SIG-M5 treated with dmso at 0.1 percent for 504 hours (cell line): ENCODE measurements around the gene CELF2.
"Not testable (repeated sequence)": the region's sequence is repeated elsewhere in the genome, so short reads cannot be mapped to it uniquely, and the experiment has no call there.

ENCODE experiments used
- DNase-seq: peaks from one replicate; lab custom pipeline; 2025; ENCODE audit not compliant: unreplicated experiment; lab: John Stamatoyannopoulos, UW

CELF2 gene

DNA sequence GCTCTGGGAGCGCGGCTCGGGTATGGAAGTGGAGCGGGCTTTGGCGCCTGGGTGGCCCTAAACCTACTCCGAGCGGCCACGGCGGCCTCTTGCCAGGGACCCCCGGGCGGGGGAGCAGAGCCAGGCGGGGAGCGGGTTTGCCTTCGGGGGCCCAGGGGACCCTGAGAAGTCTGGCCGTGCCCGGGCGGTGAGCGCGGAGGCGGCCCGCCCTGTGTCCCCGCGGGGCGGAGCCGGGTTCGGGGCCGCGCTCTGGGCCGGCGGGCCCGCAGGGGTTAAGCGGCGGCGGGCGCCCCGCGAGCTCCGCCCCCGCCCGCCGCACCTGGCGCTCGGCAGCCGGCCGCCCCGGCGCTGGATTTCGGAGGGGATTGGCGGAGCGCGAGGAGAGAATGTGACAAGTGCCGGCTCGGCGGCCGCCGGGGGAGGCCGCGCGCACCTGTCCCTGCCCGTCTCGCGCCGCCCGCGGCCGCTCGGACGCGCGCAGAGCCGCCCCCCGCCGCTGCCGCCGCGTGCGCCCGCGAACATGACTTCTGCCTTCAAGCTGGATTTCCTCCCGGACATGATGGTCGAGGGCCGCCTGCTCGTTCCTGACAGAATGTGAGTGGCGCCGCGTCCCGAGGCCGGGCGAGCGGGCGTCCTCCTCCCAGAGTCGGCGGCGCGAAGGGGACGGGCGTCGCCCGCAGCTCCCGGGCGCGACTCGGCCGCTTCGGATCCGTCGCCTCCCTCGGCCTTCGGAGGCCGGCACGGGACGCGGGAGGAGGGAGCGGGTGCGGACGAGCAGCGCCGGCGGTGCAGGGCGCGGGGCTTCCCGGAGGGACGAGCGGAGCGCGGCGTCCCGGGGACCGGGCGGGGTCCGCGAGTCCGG is at the start of gene CELF2:
CELF2 (plus strand) TSS at position 303 of the 862 bp plus-strand sequence; CDS start at position 521, 218 bp downstream.
- DNase-seq, result no peak

DNA sequence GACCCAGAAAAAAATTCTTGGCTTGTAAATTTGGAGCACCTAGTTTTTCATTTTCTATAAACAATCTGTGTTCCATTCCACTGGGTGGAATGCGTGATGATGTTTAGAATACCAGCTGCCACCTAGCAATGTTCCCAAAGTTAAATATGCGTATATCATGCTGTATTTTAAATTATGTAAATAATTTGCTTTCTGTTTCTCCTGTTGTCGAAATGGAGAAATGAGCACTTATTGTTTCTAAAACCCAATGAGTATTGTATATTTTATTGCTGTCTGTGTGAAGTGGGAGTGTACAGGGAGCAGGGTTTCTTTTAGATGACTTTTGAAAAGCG is 49.4 kb upstream of the CELF2 start:
- DNase-seq, result no peak

DNA sequence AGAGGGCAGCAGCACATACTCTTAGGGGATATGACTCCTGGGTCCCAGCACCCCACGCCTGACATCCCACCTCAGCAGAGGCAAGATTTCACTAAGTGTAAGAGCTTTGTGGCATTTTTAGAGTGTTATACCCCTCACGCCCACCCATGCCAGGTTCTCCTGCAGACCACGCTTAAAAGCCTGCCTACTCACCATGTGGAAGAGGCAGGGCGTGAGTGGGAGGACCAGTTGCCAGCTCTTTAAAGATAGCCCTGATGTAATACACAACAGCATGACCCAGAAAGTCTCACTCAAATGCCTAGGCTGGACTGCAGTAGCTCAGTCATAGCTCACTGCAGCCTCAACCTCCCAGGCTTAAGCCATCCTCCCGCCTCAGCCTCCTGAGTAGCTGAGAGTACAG is 44.4 kb upstream of the CELF2 start:
- no peak for DNase-seq

DNA sequence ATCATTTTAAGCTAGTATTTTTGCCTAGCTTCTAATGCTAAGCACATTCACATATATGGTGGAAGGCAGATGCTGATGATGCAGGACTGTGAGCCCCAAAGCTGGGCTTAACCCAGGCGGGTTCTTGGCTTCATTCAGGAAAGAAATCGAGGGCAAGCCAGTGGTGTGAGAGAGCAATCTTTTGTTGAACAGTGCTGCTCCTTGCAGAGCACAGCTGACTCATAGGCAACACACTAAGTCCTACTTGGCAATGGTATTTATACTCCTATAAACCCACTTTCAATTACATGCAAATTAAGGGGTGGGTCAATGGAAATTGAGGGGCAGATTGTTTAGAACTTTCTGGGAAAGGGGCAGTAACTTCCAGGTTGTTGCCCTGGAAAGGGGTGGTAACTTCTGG is 42.0 kb upstream of the CELF2 start:
- DNase-seq, result no peak

DNA sequence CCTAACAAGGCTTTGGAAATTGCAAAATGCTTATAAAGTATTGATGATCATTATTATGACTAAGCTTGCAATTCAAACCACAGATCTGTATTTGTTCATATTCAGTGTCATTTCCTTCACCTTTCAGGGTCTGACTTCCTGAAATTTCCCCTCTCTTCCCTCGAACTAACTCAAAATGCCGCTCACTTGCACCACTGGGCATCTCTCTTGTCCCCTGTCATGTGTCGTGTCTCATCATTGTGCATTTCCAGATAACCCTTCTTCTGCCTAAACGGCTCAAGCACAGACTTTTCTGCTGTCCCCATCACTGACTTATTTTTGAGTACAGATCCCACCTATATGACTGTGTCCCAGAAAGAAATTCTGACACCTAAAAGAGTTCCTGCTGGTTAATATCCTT is 41.0 kb upstream of the CELF2 start:
- no peak for DNase-seq

DNA sequence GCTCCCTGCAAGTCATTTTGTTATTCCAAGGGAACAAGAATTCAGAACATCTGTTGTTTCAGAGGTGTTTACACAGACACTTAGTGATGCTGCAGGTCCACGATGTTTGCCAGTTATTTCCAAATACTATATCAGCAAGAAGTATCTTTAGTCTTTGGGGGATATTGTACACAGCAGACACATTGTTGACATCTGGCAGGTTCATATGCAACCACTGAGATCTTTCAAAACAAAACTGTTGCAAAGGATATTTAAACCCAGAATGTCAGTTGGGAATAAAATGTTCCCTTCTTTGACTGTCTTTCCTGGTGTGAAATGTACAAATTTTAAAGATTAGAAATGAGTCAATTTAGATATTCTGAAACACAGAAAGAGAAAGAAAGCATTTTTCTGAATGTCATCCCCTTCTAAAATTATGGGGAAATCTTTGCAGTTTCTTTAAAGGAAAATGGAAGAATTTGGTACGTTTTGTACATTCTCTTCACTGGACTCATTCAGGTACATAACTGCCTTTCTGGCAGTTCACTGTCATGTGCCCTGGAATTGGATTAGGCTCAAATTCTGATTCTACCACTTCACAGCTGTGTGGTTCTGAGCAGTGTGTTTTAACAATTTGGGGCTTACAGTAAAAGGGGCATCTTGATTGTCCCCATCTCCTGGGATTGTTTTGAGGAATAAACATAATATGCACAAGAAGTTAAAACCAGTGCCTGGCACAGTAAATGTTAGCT is 40.3 kb upstream of the CELF2 start:
- no peak for DNase-seq

DNA sequence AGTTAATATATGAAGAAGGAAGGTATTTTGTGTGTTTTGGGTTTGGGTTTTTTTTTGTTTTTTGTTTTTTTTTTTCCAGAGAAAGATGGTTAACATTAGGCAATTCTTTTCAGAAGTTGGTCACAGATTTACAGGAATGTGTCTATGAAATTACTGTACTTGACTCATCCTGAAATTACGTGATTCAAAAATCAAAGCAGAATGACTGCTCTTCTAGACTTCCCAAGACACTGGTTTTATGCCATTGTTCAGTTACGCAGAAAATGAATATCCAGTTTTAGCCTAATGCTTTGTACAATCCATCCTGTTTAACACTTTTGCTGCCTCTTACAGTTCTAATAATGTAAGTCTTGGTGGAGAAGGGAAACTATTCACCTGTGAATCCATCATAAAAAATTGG is 39.7 kb upstream of the CELF2 start:
- no peak for DNase-seq

DNA sequence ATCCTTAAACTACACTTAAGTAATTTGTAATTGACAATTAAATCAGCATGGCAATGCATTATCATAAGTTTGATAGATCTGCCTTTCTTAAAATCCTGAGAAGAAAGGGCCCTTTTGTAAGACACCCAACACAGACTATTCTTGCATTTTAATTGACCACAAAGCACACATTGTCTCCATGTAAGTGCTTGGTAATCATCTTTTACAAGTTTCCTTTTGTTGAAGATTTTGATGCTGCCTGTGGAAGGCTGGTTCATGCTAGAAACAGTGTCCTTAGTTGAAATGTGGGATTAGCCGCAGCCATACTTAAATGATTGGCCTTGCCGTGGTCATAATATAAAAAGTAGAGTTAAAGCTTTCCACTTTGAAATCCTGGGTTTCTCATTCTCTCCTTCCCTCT is 32.3 kb upstream of the CELF2 start:
- DNase-seq, result no peak

DNA sequence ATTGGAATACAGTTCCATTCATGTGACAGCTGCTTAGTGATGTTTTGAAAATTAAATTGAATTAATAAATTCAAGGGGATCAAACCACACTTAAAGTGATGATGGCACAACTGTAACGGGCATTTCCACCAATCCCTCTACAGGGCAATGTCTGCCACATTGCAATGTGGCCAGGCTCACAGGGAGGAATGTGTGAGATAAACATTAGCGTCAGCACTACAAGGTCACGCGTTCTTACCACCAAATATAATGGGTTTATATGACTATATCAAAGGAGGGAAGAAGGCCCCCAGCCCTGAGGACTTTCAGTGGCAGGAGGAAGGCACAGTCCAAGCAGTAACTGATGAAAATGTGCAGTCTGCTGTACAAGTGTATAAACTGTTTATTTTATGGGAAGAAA is 31.1 kb upstream of the CELF2 start:
- DNase-seq, result no peak

DNA sequence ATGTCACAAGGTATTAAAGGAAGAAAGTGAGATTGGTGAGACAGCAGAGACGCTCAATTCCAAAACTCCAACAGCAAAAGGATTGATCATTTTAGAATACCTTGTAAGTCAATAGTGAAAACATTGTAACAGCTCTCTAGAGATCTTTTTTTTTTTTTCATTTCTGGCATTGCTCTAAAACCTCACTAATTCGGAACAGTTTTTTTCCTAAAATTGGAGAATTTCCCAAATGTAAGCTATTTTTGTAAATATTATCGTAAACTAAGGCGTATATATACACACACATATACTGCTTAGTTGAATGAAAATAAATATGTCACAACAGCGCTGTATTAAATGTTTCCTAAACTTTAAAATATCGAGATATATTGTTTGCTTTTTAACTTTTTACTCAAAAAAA is 30.6 kb upstream of the CELF2 start:
- DNase-seq, result no peak

DNA sequence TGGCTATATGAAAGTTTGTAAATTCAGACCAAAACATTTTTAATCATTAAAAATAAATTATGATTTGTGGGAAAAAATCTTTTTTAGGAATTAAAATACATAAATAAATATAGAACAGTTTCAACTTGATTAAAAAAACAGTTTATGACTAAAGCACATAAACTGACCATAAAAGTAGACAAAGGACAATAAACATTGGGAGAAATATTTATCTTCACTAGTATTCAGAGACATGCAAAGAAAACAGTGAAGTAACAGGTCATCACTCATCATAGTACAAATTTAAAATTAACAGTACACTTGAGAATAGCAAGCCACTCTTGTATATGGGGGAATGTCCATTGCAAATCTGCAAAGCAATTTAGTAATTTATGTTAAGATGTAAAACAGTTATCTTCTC is 28.0 kb upstream of the CELF2 start:
- DNase-seq, result no peak

DNA sequence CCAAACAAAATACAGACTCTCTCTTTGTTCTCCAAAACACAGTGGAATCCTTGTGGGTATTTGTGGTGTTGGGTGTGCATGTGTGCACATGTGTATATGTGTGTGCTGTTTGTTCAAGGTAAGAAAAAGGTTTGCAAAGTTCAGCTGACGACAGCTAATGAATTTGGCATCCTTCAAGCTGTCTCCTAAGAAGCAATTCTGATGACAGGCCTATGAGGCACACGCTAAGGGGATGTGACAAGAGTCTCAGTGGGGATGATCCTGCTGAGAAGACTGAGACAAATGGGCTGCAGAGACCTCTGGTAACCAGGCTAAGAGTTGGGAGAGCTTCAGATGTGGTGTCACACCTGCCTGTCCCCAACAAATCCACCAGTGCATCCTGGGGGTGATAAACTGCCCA is 26.5 kb upstream of the CELF2 start:
- no peak for DNase-seq

DNA sequence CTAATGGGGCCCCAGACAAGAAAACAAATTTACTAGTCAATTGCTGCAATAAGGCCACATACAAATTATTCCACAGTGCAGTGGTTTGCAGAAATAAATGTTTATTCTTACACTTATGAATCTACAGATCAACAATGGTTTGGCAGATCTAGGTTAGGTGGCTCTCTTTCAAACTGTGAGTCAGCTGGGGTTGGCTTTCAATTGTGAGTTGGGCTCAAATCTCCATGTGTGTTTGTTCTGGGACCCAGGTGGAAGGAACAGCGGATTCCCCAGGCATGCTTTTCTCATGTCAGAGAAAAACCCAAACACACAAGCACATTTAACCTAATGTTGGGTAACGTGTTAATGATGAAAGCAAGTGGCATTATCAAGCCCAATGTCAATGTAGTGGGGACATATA is 25.6 kb upstream of the CELF2 start:
- no peak for DNase-seq

DNA sequence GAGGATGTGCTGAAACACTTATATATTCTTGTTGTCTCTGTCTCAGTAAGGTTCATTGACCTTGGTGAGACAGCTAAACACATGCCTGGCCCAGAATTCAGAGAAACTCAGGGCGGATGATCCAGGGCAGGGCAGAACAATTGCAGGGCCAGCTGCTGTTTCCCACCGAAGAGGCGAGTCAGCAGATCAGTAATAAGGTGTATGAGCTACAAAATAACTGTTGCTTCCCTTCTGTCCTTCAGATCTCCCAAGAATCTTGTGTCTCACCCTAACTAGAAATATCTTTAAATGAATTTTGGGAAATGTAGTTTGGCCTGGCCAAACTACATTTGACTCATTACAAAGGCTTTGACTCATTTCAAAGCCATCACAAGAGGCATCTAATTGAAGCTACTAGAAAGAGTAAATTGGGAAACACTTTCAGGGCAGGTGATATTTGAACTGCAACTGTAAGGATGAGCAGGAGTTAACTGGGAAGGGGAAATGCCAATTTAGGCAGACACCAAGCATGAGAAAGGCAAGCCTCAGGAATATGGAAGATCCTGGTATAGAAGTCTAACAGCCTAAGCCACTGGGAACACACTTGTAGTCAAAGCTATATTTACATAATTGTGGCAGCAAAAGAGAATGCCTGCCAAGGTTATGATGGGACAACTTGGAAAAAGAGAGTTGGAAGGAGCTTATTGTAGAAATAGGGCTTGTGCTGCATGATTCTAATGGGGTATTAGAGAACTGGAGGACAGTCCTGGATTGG is 24.5 kb upstream of the CELF2 start:
- no peak for DNase-seq

DNA sequence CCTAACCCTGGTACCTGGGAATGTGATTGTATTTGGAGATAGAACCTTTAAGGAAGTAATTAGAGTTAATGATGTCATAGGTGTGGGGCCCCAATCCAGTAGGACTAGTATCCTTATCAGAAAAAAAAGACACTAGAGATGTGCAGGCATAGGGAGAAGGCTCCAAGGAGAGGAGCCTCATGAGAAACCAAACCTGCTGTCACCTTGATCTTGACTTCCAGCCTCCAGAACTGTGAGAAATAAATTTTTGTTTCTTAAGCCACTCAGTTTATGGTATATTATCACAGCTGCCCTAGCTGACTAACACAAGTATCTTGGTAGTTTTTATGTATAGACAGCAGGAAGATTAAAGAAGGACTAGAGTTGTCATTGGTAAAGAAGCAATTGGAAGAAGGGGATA is 23.9 kb upstream of the CELF2 start:
- no peak for DNase-seq

DNA sequence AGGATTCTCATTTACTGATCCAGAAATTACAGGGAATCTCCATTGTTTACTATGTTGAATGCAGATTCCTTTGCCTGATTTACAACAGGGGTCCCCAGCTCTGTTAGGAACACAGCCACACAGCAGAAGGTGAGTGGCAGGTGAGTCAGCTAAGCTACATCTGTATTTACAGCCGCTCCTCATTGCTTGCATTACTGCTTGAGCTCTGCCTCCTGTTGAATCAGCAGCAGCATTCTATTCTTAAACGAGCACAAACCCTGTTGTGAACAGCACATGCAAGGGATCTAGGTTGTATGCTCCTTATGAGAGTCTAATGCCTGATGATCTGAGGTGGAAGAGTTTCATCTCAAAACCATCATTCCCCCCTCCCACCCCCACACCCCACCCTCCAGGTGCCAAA is 23.3 kb upstream of the CELF2 start:
- no peak for DNase-seq

DNA sequence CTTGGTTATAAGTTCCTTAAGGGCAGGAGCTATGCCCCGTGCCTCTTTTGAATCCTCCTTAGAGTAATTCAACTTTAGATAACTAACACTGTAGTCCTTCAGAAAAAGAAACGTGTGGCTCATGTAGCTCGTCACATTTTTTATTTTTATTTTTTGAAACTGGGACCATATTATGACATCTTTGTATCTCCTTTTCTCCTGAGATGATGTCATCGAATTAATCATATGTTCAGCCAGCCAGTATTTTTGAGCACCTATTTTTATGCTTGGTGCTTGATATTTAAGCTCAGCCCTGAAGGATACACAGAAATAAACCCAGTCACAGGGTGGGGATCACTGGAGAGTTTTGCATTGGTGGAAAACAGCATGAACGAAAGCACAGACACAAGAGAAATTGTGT is 22.6 kb upstream of the CELF2 start:
- DNase-seq, result no peak

DNA sequence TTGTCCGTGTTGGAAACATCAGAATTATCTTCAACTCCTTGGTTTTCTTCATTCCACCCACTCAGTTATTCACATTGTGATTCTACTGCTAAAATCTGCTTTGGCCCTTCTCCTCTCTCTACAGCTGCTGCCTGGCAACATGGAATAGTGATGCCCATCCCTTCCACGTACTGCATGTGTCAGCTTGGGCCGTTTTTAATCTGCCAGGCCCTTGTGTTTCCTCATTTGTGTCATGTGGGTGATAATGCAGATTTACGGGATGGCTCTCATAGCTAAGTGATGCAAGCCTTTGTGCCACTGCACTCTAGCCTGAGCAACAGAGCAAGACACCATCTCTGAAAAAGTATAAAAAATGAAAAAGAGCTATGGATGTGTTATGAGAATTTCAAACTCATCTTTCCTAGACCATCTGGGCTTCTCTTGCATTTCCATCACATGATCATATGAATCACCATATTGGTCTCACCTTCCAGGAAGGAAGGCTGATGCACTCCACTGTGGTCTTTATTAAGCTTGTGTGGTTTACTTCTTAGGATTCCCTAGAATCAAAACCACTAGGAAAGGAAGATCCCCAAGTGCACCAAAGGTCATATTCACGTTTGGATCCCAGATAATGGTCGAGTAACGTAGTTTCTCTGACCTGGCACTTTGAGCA is 20.6 kb upstream of the CELF2 start:
- DNase-seq, result no peak

DNA sequence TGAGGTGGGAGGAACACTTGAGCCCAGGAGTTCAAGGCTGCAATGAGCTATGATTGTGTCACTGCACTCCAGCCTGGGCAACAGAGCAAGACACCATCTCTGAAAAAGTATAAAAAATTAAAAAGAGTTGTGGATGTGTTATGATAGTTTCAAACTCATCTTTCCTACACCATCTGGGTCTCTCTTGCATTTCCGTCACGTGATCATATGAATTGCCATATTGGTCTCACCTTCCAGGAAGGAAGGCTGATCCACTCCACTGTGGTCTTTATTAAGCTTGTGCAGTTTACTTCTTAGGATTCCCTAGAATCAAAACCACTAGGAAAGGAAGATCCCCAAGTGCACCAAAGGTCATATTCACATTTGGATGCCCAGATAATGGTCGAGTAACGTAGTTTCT is 18.2 kb upstream of the CELF2 start:
- DNase-seq, result not testable (repeated sequence)

DNA sequence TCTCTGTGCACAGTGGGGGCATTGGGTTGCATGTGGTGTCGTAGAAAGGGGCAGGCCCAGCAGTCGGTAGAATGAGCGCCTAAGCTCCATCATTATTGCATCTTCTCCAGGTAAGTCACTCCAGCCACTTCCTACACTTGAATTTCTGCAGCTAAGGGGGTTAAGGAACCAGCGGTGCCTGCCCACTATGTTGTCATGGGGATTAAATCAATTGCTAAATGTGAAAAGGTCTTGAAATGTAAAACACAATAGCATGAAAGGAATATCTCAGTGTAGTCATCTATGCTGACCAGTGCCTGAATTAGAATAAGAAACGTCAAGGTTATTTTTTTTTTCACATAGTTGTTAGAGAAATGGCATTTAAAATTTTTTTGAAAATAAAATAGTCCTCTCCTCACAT is 15.2 kb upstream of the CELF2 start:
- DNase-seq, result no peak

DNA sequence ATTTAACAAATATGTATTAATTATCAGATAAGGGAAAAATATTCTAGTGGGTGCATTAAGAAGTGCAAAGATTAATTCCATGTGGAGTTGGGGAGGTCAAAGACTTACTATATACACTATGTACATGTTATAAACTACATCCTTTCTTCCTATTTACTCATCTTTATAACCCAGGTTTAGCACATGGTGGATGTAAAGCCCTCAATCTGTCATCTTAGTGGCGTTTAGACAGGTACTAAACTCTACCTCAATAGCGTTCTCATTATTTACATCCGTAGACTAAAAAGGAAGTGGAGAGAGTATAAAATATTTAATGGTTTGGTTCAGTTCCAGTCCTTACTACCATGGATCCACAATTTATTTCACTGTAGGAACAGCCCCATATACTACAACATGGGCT is 14.8 kb upstream of the CELF2 start:
- DNase-seq, result no peak
